Progenitor cell of endocrine pancreas (in vitro differentiated cells): Measurements from ENCODE around the gene PTPN14. TPM values are rescaled to one million over a fixed set of nuclear protein-coding genes. Genes with fewer than 3 reads are reported as not detected.

ENCODE experiments used
- DNase-seq: peaks from one replicate; pipeline ENCODE4 v3.0.0; 2021; ENCODE audit warnings: low spot score; ENCODE audit not compliant: unreplicated experiment
- H3K27ac Mint-ChIP-seq: 2 replicates; pipeline ENCODE4 v1.8.0; 2021; ENCODE audit warnings: mild to moderate bottlenecking, moderate library complexity, mixed read lengths
- H3K27me3 Mint-ChIP-seq: 2 replicates; pipeline ENCODE4 v1.8.0; 2021; ENCODE audit warnings: mixed read lengths
- H3K36me3 Mint-ChIP-seq: 2 replicates; pipeline ENCODE4 v1.8.0; 2022; ENCODE audit warnings: mixed read lengths; ENCODE audit not compliant: insufficient read depth
- H3K4me1 Mint-ChIP-seq: 2 replicates; pipeline ENCODE4 v1.8.0; 2021; ENCODE audit warnings: low read depth, mixed read lengths
- H3K4me3 Mint-ChIP-seq: 2 replicates; pipeline ENCODE4 v1.8.0; 2021; ENCODE audit warnings: low read depth, mild to moderate bottlenecking, moderate library complexity, mixed read lengths
- H3K9me3 Mint-ChIP-seq: 2 replicates; pipeline ENCODE4 v1.8.0; 2021; ENCODE audit warnings: low read depth, mixed read lengths
- total RNA-seq: library from RNA; stranded (reverse); gene quantifications from 2 replicates; pipeline ENCODE4 v1.2.1, GENCODE V29; 2021
- TF ChIP-seq, protein P1 (sequence below): fragments of 200-600 bp; sonication (generic); IDR thresholded peaks from one replicate; pipeline ENCODE4 v1.5.0; 2021; ENCODE audit warnings: antibody characterized with exemption, mild to moderate bottlenecking; ENCODE audit not compliant: unreplicated experiment

PTPN14 gene
- total RNA-seq, 1 donor from 2014 or later = 37.0 TPM

DNA sequence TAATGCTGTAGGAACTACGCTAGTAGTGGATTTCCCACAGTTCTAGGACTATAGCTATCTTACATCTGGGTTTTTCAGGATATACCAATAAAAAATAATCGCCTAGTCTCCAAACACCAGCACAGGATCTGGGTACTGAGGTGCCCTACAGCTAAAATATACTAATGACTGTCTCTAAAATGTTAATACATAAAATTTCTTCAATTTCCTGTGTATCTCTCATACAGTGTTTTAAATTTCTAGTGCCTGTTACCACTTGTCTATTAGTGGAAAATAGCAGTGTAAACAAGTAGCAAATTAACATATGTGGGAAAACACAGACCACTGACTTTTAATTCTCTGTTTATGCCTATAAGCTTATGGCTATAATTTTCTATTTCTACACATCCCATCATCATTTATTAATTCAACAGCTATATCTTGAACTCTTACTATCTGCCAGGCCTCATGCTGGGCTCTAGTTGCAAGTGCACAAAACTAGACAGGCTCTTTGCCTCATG is 16.1 kb upstream of the PTPN14 start:
- TF ChIP-seq, protein P1, sequence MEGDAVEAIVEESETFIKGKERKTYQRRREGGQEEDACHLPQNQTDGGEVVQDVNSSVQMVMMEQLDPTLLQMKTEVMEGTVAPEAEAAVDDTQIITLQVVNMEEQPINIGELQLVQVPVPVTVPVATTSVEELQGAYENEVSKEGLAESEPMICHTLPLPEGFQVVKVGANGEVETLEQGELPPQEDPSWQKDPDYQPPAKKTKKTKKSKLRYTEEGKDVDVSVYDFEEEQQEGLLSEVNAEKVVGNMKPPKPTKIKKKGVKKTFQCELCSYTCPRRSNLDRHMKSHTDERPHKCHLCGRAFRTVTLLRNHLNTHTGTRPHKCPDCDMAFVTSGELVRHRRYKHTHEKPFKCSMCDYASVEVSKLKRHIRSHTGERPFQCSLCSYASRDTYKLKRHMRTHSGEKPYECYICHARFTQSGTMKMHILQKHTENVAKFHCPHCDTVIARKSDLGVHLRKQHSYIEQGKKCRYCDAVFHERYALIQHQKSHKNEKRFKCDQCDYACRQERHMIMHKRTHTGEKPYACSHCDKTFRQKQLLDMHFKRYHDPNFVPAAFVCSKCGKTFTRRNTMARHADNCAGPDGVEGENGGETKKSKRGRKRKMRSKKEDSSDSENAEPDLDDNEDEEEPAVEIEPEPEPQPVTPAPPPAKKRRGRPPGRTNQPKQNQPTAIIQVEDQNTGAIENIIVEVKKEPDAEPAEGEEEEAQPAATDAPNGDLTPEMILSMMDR = no peak
- DNase-seq = no peak
- Mint-ChIP-seq H3K36me3 (no peaks in the 10 kb centered on the region), H3K4me1 (no peaks in the 10 kb centered on the region), H3K9me3 (no peaks in the 10 kb centered on the region), H3K27ac (no peak overlapping the region), H3K27me3 (no peaks in the 10 kb centered on the region), H3K4me3 (no peak overlapping the region)

DNA sequence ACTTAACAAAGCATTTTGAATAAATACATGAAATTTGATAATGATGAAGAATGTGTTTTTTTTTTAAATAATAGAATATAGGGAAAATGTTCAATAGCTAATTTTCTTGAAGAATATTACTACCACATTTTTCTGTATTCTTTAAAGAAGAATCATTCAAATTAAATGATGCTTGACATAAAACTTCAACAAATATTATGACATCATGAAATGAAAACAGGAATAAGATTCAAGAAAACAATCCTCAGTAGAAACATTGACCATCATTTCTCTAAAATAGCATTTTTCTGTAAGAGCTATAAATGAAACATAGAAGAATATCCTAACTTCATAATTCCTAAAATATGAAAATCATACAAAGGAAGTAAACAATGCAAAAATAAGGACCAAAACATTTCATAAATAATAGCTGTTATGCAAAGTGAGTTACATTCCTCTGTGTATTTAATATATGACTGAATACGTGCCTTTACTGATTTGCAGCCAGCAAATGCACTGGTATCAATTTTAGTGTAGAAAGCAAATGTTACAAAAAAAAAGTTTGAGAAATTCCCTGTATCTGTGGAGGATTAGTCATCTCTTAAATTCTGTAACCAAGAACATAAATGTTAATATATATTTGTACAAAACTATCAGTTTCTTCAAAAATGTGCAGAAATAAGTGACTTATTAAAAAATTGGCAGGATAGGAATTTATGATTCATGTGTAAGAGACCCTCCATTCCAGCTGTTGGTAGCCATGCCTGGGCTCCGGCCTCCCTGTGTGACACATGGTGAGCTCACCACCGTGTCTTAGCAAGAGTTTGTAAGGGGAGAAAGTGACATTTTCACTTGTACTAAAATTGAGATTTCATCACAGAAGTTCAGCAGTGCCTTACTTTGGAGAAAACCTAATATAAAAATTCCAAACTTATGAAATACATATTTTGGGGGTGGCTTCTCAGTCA is 15.0 kb upstream of the PTPN14 start:
- H3K4me1 Mint-ChIP-seq = no peaks in the 10 kb centered on the region
- no peak for DNase-seq
- H3K4me3 Mint-ChIP-seq = no peak overlapping the region
- H3K9me3 Mint-ChIP-seq = no peaks in the 10 kb centered on the region
- TF ChIP-seq, protein P1 = no peak
- H3K27me3 Mint-ChIP-seq = no peaks in the 10 kb centered on the region
- H3K27ac Mint-ChIP-seq = no peak overlapping the region
- no peaks in the 10 kb centered on the region for H3K36me3 Mint-ChIP-seq

DNA sequence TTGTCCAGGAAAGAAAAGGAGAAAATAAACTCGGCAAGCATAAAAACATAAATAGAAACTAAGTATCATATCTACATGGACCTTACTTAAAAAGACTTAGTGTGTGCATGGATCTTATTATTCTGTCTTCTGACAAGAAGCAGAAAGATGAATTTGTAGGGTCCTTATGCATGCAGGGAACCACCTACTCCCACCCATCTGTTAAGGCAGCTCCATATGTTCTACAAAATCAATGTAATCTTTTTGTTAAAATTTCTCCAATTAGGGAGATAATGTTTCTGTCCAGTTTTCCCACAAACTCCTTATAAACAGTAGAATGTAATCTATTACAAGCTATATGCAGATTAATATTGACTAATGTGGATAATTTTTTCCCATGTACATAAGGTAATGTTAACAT is 13.9 kb upstream of the PTPN14 start:
- Mint-ChIP-seq H3K27ac (no peak overlapping the region), H3K36me3 (no peaks in the 10 kb centered on the region), H3K4me1 (no peaks in the 10 kb centered on the region), H3K4me3 (no peak overlapping the region), H3K9me3 (no peaks in the 10 kb centered on the region), H3K27me3 (no peaks in the 10 kb centered on the region)
- no peak for DNase-seq
- TF ChIP-seq, protein P1 = no peak

DNA sequence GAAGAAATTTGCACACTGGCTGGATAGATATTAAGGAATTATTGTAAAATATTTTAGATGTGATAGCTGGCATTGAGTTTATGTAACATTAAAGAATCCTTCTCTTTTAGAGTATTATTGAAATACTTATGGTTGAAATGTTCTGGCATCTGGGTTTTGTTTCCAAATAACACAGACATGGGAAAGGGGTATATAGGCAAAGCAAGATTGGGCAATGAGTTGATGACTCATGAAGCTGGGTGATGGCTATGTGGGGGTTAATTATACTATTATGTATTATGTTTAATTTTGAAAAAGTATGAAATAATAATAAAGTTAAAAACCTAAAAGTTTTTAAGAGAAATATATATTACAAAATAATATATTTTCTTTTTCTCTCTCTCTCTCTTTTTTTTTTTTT is 12.5 kb upstream of the PTPN14 start:
- Mint-ChIP-seq H3K4me3 (no peak overlapping the region), H3K9me3 (no peaks in the 10 kb centered on the region), H3K27me3 (no peaks in the 10 kb centered on the region), H3K4me1 (no peaks in the 10 kb centered on the region), H3K27ac (no peak overlapping the region), H3K36me3 (no peaks in the 10 kb centered on the region)
- TF ChIP-seq, protein P1 = no peak
- no peak for DNase-seq

DNA sequence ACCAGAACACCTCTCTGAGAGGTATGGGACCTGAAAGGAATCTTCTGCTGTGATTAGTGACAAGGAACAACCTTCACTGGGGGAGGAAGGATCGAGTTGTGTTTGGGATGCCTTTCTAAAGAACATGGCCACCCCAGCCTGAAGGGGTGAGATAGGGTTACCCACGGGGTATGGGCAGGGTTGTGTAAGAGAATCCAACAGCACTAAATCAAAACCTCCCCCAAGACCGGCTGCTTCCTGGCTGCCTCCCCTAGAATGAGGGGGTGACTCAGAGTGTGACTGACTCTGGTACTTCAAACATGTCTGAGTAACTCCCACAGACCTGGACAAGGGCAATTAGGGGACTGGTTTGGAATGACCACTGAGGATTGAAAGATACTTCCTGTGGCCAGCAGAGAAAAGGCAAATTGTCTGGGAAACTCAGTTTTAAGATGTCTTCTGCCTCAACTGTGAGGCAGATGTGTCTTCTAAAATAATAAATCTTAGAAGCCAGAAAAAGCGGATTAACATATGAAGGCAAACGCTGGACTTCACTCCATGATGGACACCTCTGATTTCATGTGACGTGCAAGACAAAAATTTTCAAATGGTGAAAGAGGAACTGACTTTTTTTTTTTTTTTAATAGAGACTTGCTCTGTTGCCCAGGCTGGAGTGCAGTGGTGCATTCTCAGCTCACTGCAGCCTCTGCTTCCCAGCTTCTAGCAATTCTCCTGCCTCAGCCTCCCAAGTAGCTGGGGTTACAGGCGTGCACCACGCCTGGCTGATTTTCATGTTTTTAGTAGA is 6.7 kb upstream of the PTPN14 start:
- Mint-ChIP-seq H3K36me3 (no peaks in the 10 kb centered on the region), H3K9me3 (no peaks in the 10 kb centered on the region), H3K4me3 (no peak overlapping the region), H3K27me3 (no peaks in the 10 kb centered on the region), H3K27ac (no peak overlapping the region), H3K4me1 (no peaks in the 10 kb centered on the region)
- TF ChIP-seq, protein P1 = no peak
- DNase-seq = no peak
